AG10803 (cell line): ENCODE measurements around the gene SMARCA2.

Source experiments
- DNase-seq: peaks from one replicate; pipeline ENCODE4 v3.0.0; 2010; ENCODE audit warnings: low read depth
- H3K4me3 ChIP-seq: 2 replicates; pipeline ENCODE4 v1.5.1; 2011; ENCODE audit warnings: mild to moderate bottlenecking, low read length, control low read depth
- TF ChIP-seq, protein P1 (sequence below): conservative IDR thresholded peaks from 2 replicates; pipeline ENCODE4 v1.5.1; 2011; ENCODE audit warnings: mild to moderate bottlenecking, low read length, control low read depth, inconsistent platforms

Gene SMARCA2

GRCh38 chr9:2086116-2086515 is 71.0 kb downstream of the SMARCA2 start:
- H3K4me3 ChIP-seq: no peak overlapping the region
- DNase-seq: peak; percentile 32
- TF ChIP-seq, protein P1, sequence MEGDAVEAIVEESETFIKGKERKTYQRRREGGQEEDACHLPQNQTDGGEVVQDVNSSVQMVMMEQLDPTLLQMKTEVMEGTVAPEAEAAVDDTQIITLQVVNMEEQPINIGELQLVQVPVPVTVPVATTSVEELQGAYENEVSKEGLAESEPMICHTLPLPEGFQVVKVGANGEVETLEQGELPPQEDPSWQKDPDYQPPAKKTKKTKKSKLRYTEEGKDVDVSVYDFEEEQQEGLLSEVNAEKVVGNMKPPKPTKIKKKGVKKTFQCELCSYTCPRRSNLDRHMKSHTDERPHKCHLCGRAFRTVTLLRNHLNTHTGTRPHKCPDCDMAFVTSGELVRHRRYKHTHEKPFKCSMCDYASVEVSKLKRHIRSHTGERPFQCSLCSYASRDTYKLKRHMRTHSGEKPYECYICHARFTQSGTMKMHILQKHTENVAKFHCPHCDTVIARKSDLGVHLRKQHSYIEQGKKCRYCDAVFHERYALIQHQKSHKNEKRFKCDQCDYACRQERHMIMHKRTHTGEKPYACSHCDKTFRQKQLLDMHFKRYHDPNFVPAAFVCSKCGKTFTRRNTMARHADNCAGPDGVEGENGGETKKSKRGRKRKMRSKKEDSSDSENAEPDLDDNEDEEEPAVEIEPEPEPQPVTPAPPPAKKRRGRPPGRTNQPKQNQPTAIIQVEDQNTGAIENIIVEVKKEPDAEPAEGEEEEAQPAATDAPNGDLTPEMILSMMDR: no peak

- H3K4me3 ChIP-seq: no peak overlapping the region
- no peak for DNase-seq
- TF ChIP-seq, protein P1: no peak
Observed at GRCh38 chr9:2086971-2087370, 71.8 kb downstream of the SMARCA2 start.

GRCh38 chr9:2087500-2088313 is 72.6 kb downstream of the SMARCA2 start:
- TF ChIP-seq, protein P1: peak; percentile 54
- no peak overlapping the region for H3K4me3 ChIP-seq
- peak; percentile 23 for DNase-seq

DNA sequence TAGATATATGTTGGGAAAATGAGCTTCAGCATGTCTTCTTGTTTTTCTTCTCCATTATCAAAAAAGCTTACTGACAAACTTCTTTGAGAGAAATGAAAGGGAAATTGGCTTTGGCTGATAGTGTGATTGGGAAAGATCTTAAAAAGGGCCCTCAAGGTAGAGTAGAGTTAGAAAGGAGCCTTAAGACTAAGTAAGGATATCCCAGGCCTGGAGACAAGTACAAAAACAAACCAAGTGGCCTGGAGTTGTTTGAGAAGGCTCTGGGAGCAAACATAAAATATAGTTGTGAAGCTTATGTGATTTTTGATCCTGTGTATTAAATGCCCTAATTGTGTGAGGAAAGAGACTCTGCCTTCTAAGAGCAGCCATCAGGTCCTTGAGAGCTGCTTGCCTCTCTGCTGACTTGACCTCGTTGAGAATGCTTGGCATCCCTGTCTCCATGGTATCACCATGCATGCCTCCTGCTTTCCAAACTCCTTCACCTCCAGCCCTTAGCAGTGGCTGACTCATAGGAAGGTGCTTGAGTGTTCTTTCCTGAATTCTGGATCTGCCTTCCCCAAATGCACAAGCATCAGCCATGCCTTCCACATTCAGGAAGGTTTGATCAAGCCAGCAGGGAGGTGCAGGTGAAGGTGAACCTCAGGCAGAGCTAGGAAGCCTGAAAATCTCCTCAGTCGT is 78.9 kb downstream of the SMARCA2 start:
- no peak overlapping the region for H3K4me3 ChIP-seq
- DNase-seq: peak; percentile 84
- TF ChIP-seq, protein P1: no peak

GRCh38 chr9:2096376-2096970 is 81.3 kb downstream of the SMARCA2 start:
- TF ChIP-seq, protein P1: no peak
- no peak for DNase-seq
- no peak overlapping the region for H3K4me3 ChIP-seq

- DNase-seq: no peak
- H3K4me3 ChIP-seq: no peak overlapping the region
- TF ChIP-seq, protein P1: no peak
Observed at GRCh38 chr9:2106666-2107065, 91.5 kb downstream of the SMARCA2 start.
